ENCODE data around the gene CNTN5. TPM values are rescaled to one million over a fixed set of nuclear protein-coding genes. Genes with fewer than 3 reads are reported as not detected.

Gene CNTN5
- total RNA-seq, 2 donors from 2014 or later: 0.23 to 0.33 TPM

DNA sequence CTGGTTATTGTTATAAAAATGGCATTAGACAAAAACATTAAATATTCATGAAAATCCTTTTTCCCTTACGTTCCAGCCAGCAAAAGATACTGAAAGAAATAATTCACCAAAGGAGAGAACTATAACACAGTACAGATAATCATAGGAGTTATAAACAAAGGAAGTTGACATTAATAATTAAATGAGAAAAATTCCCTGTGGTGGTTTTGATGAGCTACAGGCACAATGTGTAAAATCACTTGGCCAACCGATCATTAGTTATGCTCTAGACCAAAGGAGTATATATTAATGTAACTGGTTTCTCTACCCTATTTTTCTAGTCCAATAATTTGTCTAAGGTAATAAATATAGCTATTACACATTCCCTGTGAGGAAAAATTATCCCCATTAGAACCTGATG, 534.7 kb downstream of the CNTN5 start:
- intact Hi-C loops (cut with DNase I): no loop called here
- DNase-seq (ENCODE audit: low spot score): no peak

DNA sequence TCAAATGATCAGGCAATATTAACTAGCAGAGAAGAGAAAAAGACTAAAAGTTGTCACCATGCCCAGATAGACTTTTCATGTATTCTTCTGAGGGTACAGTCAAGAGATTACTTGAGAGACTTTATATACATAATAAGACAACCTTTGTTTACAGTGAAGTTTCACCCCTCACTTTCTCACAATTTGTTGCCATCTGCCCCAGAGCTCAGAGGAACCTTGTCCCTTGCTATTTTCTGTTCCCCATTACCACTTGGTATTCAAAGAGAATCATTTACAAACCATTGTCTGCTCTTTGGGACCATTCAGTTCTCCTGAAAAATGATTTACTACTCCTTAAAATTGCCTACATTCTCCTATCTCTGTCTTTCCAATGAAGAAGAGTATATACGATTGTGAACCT, 544.6 kb downstream of the CNTN5 start:
- intact Hi-C loops (cut with DNase I): no loop called here
- DNase-seq (ENCODE audit: low spot score): no peak

DNA sequence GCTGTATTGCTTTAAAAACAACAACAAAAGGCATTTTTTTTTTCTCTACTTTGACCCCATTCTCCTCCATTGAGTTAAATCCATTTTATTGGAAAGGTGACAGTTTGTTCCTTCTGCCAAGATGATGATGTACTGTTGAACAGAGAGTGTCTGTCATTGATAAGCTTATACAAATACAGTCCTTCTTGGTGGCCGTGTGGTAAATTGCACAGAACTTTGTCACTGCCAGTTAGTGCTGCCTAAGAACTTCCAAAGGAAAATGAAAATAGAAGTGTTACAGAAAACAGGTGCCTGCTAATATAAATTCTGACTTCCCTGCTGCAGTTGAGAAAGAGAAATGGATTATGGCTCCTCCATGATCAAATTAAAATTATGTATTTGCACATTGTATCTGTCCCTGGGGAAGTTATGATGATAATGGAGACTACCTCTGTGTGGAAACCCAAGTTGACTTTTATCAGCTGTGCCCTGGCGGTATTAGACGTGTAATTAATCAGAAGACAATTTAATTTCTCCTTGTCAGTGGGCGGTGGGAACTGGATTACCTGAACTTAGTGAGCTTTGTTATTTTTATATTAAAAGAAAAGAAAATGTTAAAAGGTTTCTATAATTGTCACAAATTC, 546.7 kb downstream of the CNTN5 start:
- intact Hi-C loops (cut with DNase I): no loop called here
- DNase-seq (ENCODE audit: low spot score): no peak

DNA sequence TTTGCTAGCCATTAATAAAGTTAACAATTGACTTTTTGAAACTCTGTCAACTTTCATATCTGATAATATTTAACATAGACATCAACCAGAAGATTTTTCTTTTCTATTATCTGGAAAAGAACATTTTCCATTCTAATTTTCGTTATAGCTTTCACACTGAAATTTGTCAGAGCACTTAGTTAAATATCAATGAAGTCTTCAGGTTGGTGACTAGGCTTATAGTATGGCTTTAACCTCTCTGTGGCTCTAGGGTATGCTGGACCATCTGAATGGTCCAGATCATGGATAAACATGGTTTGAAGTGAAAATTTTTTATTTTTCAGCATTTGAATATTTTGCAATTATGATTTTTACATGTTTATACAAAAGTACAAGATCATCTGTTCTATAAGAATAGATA, 548.1 kb downstream of the CNTN5 start:
- no peak for DNase-seq (ENCODE audit: low spot score)
- intact Hi-C loops (cut with DNase I): no loop called here

DNA sequence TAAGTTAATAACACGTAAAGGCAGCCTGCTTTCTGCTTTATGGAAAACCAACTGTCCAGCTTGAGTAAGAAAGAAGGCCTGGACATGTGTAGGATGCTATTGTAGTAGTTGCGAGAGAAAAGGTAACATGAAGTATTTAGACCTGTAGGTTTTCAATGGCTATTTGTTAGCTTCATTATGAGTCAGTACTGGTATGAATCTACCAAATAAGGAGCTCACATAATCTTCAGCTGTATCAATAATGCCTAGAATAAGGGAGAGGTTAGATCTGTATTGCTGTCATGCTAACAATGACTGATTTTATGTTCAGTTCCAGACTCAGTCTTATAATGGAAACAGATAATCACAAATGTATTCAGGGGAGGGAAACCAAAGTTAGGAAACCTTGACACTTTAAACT, 550.3 kb downstream of the CNTN5 start:
- intact Hi-C loops (cut with DNase I): no loop called here
- DNase-seq (ENCODE audit: low spot score): no peak

DNA sequence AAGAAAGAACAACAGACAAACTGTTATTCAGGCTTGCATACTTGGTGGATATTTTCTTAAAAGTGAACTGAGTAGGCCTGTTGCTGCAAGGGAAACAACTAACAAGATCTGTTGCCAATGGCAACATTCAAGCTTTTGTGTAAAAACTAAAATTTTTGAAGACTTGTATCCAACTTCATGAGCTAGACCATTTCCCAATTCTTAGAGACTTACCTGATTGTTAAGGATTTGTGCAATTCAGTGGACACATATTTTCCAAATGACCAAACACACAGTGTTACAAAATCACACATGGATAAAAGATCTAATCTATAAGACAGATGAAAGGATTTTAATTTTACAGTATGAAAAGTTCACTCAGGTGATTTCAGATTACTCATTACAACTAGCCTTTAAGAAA, 564.1 kb downstream of the CNTN5 start:
- intact Hi-C loops (cut with DNase I): no loop called here
- DNase-seq (ENCODE audit: low spot score): no peak

DNA sequence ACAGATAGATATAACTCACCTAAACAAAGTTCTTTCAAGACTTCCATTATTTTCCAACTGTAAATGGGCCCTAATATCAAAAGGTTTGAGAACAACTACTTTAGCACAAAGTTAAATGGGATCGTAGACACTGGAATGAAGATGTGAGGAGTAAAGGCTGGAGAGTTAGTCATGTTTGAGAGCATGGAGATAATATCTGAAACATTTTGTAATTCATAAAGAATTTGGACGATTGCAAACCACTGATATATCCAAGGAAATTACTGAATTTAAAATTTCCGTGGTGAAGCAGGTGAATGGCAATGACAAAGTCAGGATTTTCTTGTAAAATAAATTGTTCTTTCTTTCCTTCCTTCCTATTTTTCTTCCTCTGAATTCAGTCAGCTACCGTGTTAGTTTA, 564.9 kb downstream of the CNTN5 start:
- no peak for DNase-seq (ENCODE audit: low spot score)
- intact Hi-C loops (cut with DNase I): no loop called here

DNA sequence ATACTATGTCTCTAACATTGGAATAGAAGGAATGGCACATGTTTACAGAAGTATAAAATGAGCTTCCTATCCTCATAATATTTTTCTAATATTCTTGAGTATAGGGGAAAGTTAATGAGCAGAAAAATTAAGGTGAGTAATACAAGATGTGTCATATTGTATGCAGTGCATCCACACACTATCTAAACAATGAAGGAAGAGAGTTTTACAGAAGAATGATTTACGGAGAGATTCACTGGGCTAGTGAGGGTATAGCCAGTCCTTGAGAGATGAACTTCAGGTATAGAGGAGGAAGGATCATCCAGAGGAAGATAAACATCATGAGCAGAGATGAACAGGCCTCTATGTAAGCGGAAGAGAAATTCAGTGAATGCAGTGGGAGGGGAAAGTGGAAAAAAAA, 569.0 kb downstream of the CNTN5 start:
- intact Hi-C loops (cut with DNase I): no loop called here
- no peak for DNase-seq (ENCODE audit: low spot score)

DNA sequence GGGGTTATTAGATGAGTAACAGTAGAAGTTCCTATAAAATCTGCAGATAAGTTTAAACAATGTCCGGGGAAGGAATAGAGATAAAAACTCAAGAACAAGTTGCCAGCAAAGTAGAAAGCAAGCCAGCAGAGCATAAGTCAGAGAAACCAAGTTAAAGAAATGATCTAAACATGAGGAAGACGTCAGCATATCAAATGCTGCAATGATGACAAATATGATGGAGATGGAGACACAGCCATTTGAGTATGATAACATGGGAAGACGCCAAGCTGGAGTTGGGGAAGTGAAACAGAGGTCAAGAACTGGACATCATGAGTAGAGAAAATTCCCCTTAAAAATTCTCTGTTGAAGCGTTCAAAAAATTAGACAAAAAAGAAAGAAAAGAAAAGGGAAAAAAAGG, 571.5 kb downstream of the CNTN5 start:
- DNase-seq (ENCODE audit: low spot score): no peak
- intact Hi-C loops (cut with DNase I): no loop called here

DNA sequence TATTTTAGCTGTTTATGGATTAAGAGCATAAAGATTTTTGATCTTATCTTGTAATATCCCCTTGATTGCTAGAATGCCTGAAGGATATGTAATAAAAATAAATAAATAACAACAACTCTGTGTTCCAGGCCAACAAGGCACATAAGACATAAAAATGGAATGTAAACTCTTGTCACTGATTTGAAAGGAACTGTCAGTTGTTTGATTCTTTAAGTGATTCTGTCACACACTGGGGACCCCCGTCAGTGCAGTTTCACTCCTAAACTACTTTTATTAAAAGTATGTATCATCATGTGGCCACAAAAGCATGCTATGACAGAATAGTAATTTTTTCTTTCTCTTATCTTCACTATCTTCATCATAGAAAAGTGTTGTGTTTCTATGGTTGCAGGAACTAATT, 572.4 kb downstream of the CNTN5 start:
- DNase-seq (ENCODE audit: low spot score): no peak
- intact Hi-C loops (cut with DNase I): no loop called here

DNA sequence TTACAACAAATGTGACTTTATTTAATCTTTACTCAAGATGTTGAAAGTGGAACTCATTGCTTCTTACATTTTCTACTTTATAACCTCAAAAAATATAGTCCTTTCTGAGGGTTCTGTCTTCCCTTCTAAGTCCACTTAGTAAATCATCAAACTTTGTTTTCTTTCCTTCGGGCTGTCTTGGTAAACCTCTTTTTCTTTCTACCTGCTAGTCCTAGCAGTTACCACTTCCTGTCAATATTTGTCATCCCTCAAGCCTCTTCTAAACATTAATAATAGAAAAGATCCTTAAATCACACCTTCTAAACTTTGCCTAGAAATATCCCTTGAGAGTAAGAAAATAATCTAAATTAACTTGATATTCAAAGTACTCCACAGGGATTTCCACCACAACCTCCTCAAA, 580.4 kb downstream of the CNTN5 start:
- intact Hi-C loops (cut with DNase I): no loop called here

DNA sequence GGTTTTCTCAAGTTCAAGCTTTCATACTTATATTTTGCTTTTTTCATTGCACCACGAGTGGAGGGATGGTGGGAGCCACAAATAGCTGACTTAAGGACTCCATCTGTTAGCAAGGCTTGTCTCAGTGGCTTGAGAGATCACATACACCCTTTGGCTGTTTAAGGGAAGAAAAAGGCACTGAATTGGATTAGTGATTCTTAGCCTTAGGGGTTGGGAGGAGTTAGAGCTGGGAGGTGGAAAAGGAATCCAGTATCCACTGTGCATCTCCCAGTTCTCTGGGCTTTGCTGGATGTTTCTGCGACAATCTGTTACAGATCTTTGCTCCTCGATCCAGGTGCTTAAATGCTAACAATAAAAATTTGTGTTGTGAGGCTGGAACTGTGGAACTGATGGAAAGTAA, 593.6 kb downstream of the CNTN5 start:
- DNase-seq (ENCODE audit: low spot score): no peak
- intact Hi-C loops (cut with DNase I): no loop called here

More for the DNA sequence above, 580.4 kb downstream of the CNTN5 start:
- no peak for DNase-seq (ENCODE audit: low spot score)

DNA sequence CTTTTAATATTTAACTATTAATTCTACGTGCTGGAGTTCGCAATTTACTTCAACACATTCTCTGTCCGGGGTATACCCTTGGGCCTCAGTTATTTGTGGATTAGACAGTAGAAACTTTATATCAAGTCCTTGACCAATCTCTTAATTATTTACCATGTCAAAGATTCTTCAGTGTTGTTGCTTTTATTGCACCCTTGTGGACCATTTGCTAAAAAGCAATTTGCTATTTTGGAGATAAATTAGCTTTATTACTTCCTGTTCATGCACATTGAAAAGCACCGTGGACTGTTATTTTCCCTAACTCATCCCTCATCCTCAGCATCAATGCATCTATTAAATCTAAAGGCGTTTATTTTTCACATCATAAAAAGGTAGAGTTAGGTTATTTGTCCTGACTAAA, 609.9 kb downstream of the CNTN5 start:
- intact Hi-C loops (cut with DNase I): no loop called here

DNA sequence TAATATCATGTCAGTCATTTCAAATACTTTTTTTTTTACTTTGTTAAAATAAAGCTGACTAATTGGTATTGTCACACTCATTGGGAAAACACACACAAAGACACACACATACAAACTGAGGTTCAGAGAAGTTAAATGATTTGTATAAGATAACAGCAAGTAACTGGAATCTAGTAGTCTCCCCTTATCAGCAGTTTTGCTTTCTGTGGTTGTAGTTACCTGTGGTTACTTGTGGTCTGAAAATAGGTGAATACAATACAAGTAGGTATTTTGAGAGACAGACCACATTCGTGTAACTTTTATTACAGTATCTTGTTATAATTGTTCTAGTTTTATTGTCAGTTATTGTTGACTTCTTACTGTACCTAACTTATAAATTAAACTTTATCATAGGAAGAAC, 610.9 kb downstream of the CNTN5 start:
- DNase-seq (ENCODE audit: low spot score): no peak
- intact Hi-C loops (cut with DNase I): no loop called here

More for the DNA sequence above, 609.9 kb downstream of the CNTN5 start:
- DNase-seq (ENCODE audit: low spot score): no peak

DNA sequence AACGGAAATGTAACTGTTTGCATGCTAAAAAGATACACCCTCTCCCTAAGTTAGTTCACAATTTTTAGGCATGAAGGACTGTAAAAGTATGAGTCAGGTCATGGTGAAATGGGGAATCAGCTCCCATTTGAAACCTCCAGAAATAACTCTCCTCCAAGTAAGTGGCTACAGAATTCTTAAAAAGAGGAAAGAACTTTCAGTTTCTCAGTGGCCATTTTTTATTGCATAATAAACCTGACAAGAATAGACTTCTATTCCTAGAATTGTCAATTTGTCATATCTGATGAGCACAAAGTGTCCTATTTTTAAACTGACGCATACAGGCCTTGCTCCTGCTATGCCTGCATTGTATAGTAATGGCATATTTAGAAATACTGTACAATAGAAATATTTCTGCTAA, 612.2 kb downstream of the CNTN5 start:
- no peak for DNase-seq (ENCODE audit: low spot score)
- intact Hi-C loops (cut with DNase I): no loop called here

DNA sequence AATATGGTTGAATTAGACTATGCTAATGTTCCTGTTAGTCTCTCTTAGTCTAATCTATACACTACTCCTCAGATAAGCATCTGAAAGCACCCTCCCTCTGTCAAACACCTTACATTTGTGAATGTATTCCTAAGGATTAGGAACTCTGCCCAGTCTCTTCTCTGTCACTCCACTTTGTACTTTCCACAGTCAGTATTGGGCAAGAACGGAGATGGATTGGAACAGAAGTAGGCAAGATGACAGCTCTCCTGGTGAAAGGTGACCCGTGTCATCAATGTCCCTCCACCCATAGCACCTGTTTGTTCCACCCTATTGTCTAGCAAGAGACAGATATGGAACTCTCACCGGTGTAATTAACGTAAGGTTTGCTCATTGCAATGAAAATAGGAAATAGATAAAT, 613.8 kb downstream of the CNTN5 start:
- no peak for DNase-seq (ENCODE audit: low spot score)
- intact Hi-C loops (cut with DNase I): no loop called here

DNA sequence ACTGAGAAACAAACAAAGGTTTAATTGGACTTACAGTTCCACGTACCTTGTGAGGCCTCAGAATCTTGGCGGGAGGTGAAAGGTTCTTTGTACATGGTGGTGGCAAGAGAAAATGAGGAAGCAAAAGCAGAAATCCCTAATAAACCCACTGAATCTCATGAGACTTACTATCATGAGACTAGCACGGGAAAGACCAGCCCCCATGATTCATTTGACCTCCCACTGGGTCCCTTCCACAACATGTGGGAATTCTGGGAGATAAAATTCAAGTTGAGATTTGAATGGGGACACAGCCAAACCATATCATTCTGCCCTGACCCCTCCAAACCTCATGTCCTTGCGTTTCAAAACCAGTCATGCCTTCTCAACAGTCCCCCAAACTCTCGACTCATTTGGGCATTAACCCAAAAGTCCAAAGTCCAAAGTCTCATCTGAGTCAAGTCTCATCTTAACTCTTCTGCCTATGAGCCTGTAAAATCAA, 617.4 kb downstream of the CNTN5 start:
- intact Hi-C loops (cut with DNase I): no loop called here
- DNase-seq (ENCODE audit: low spot score): no peak

DNA sequence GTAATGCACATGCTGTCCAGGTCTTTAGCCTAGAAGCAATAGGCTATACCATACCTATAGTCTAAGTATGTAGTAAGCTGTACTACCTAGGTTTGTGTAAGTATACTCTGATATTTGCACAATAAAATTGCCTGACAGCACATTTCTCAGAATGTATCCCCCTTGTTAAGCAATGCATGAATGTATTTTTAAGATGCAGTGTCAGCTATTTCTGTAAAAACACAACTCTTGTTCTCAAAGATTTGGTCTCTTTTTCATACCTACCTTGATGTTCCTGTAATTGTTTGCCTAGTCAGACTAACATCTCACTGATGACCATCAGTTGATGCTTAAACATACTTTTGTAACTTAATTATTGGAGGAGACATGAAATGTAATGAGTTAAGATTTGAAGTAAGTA, 619.9 kb downstream of the CNTN5 start:
- intact Hi-C loops (cut with DNase I): loop anchor here in 1 of 2 donors (5.0 kb wide), 1 partner anchor 232 kb away; no protein-coding TSS in a partner anchor
- DNase-seq (ENCODE audit: low spot score): no peak

DNA sequence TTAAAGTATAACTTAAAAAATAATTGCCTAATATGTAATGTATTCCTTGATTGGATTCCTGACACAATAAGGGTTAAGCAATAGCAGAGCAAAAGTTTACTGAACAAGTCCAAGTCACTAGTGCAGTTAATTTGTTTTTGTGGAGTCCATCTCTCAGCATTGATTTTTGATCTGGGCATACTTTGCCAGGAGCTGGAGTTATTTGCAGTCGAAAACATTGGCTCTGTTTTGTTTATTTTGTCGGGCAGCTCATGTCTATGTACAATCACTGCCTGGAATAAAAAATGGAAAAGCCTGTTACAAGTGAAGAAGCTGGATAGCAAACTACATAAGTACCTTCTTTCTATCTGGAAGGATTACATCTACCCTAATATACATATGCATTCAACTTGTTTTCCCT, 625.2 kb downstream of the CNTN5 start:
- no peak for DNase-seq (ENCODE audit: low spot score)
- intact Hi-C loops (cut with DNase I): no loop called here

DNA sequence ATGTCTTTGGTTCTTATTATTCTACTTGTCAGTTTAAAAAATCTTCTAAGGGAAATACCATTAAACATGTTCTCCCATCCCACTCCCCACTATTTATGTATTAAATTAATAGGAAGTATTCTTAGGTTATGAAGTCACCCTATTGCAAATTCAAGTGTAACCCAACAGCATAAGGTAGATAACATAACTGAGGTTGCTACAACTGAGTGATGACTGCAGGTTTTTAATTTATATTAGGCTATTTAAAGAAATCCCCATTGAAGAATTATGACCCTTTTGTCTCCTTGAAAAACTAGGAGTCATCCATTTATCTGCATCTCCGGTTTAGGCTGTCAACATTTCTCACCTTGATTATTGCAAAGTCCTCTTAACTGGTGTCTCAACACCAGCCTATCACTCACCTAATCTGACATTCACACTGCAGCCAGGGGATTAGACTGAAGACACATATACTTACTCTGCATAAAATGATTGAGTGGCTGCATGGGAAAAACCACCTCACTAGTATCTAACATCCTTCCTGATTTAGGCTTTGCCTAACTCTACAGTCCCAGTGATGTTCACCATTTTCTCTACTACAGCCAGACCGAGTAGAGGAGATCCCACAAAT, 649.4 kb downstream of the CNTN5 start:
- intact Hi-C loops (cut with DNase I): no loop called here
- DNase-seq (ENCODE audit: low spot score): no peak

DNA sequence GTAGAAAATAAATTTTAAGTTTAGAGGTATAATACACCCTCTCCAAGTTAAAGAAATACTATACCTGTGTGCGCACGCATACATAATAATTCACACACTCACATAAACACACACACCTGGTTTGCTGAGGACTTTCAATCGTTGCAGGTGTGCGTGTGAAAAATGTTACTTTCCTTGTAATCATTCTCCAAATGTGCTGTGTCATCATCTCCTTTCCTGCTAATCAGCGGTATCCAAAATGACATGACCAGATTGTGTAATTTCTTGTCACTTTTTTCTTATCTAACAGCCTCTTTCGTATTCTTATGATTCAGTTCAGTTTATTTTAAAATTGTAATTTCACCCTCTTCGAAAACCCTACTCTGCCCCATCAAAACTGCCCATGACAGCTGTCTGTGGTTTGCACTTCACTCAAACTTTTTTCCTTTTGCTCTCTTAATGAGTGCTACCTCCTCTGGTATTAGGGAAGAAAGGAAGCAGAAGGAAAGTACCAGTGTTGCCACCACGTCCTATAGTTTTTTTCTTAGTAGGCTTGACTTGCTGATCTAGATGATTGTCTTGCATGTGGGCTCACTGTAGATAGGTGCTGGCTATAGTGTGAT, 651.2 kb downstream of the CNTN5 start:
- intact Hi-C loops (cut with DNase I): no loop called here
- DNase-seq (ENCODE audit: low spot score): no peak
